Suprapubic skin (tissue), 4 donors: ENCODE data around the gene ZCWPW2. TPM values are rescaled to one million over a fixed set of nuclear protein-coding genes. Genes with fewer than 3 reads are reported as not detected.

Source experiments
- DNase-seq, 2 donors: peaks; one replicate each; pipeline ENCODE4 v3.0.0-alpha.2; 2019; ENCODE audit warnings: low spot score in 2 of 2
- H3K27ac ChIP-seq: fragments of 200-600 bp; sonication (generic); one replicate; pipeline ENCODE4 v1.5.1; 2019
- H3K27me3 ChIP-seq: fragments of 200-600 bp; sonication (generic); one replicate; pipeline ENCODE4 v1.5.1; 2019
- H3K36me3 ChIP-seq: fragments of 200-600 bp; sonication (generic); one replicate; pipeline ENCODE4 v1.5.1; 2019
- H3K4me1 ChIP-seq: fragments of 200-600 bp; sonication (generic); one replicate; pipeline ENCODE4 v1.5.1; 2019
- H3K4me3 ChIP-seq: fragments of 200-600 bp; sonication (generic); one replicate; pipeline ENCODE4 v1.5.1; 2019; ENCODE audit warnings: mild to moderate bottlenecking
- H3K9me3 ChIP-seq: fragments of 200-600 bp; sonication (generic); one replicate; pipeline ENCODE4 v1.5.1; 2019
- EP300 ChIP-seq: sonication (generic); formaldehyde crosslinking; IDR thresholded peaks from one replicate; pipeline ENCODE4 v1.6.1; 2017; ENCODE audit warnings: antibody characterized with exemption
- POLR2A ChIP-seq, 2 donors: fragments of 450-650 bp; IDR thresholded peaks; one replicate each; pipeline ENCODE4 v1.6.1; 2017; ENCODE audit warnings: antibody characterized with exemption in 2 of 2, mild to moderate bottlenecking in 2 of 2, moderate library complexity in 2 of 2
- POLR2AphosphoS5 ChIP-seq, 3 donors: sonication (generic); formaldehyde crosslinking; IDR thresholded peaks; one replicate each; pipeline ENCODE4 v1.6.1; 2017; ENCODE audit warnings: antibody characterized with exemption in 3 of 3
- WGBS: methylation state at CpG from one replicate; pipeline ENCODE4 v1.1.5; 2018; 5-methylcytosine and 5-hydroxymethylcytosine counted together
- total RNA-seq, 4 donors: library from RNA; depleted of rRNA; stranded (reverse); fragments of >200 nt; gene quantifications; one replicate each; pipeline ENCODE4 v1.1.0, GENCODE V29; 2016
- TF ChIP-seq, protein P1 (sequence below), 2 donors: fragments of 200-600 bp in 1 of 2; fragments of 450-650 bp in 1 of 2; sonication (generic) in 1 of 2; IDR thresholded peaks; one replicate each; pipeline ENCODE4 v1.5.1; 2016 to 2019; ENCODE audit warnings: antibody characterized with exemption in 2 of 2, mild to moderate bottlenecking in 1 of 2, moderate library complexity in 1 of 2

ZCWPW2 gene
- total RNA-seq, 4 donors from 2014 or later: 0.40 to 0.76 (median 0.52) TPM; not detected in 1

- H3K9me3 ChIP-seq: peaks cover 14% of the 10 kb centered on the region
- no peak for DNase-seq
- no peaks in the 10 kb centered on the region for H3K27me3 ChIP-seq
- no peak for TF ChIP-seq EP300
- TF ChIP-seq, protein P1, sequence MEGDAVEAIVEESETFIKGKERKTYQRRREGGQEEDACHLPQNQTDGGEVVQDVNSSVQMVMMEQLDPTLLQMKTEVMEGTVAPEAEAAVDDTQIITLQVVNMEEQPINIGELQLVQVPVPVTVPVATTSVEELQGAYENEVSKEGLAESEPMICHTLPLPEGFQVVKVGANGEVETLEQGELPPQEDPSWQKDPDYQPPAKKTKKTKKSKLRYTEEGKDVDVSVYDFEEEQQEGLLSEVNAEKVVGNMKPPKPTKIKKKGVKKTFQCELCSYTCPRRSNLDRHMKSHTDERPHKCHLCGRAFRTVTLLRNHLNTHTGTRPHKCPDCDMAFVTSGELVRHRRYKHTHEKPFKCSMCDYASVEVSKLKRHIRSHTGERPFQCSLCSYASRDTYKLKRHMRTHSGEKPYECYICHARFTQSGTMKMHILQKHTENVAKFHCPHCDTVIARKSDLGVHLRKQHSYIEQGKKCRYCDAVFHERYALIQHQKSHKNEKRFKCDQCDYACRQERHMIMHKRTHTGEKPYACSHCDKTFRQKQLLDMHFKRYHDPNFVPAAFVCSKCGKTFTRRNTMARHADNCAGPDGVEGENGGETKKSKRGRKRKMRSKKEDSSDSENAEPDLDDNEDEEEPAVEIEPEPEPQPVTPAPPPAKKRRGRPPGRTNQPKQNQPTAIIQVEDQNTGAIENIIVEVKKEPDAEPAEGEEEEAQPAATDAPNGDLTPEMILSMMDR (IDR thresholded peaks at IDR 0.05): no peak
- no peak for TF ChIP-seq POLR2AphosphoS5 (IDR thresholded peaks at IDR 0.05)
- no peak for TF ChIP-seq POLR2A (IDR thresholded peaks at IDR 0.05)
- H3K27ac ChIP-seq: peak overlapping the region; percentile 99
- 19% methylated on average over 13 of the region's 13 CpGs for WGBS
- H3K36me3 ChIP-seq: peaks cover 18% of the 10 kb centered on the region
- peak overlapping the region; percentile 79 for H3K4me3 ChIP-seq
- H3K4me1 ChIP-seq: peaks cover 39% of the 10 kb centered on the region
Measured at GRCh38 chr3:28349469-28350000, 1.0 kb downstream of the ZCWPW2 start.

- WGBS: 80% methylated on average over 4 of the region's 4 CpGs
- H3K36me3 ChIP-seq: no peaks in the 10 kb centered on the region
- no peaks in the 10 kb centered on the region for H3K4me1 ChIP-seq
- H3K9me3 ChIP-seq: no peaks in the 10 kb centered on the region
- no peak overlapping the region for H3K4me3 ChIP-seq
- TF ChIP-seq, protein P1 (IDR thresholded peaks at IDR 0.05): no peak
- no peak overlapping the region for H3K27ac ChIP-seq
- H3K27me3 ChIP-seq: no peaks in the 10 kb centered on the region
- no peak for DNase-seq
Measured at GRCh38 chr3:28376424-28376823, 27.9 kb downstream of the ZCWPW2 start.

DNA sequence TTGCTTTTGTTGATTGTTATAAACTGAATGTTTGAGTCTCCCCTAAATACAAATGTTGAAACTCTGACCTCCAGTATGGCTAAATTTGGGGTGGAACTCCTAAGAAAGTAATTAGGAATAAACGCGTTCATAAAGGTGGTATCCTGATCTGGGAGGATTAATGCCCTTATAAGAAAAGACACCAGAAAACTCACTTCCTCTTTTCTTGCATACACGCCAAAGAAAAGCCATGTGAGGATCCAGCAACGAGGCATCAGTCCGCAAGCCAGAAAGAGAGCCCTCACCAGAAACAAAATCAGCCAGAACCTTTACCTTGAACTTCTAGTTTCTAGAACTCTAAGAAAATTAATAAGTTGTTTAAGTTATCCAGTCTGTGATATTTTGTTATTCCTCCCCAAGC lies 37.5 kb downstream of the ZCWPW2 start:
- no peak for DNase-seq
- no peaks in the 10 kb centered on the region for H3K4me1 ChIP-seq
- H3K27ac ChIP-seq: no peak overlapping the region
- H3K27me3 ChIP-seq: no peaks in the 10 kb centered on the region
- WGBS: 93% methylated on average over 5 of the region's 5 CpGs
- no peaks in the 10 kb centered on the region for H3K36me3 ChIP-seq
- H3K9me3 ChIP-seq: no peaks in the 10 kb centered on the region
- no peak for TF ChIP-seq POLR2A (IDR thresholded peaks at IDR 0.05)
- no peak for TF ChIP-seq POLR2AphosphoS5 (IDR thresholded peaks at IDR 0.05)
- no peak for TF ChIP-seq EP300
- TF ChIP-seq, protein P1 (IDR thresholded peaks at IDR 0.05): no peak
- no peak overlapping the region for H3K4me3 ChIP-seq

- Histone ChIP-seq H3K27me3 (no peaks in the 10 kb centered on the region), H3K4me3 (no peak overlapping the region), H3K27ac (no peak overlapping the region), H3K4me1 (no peaks in the 10 kb centered on the region), H3K36me3 (no peaks in the 10 kb centered on the region), H3K9me3 (peaks cover 5% of the 10 kb centered on the region)
- no peak for DNase-seq
- TF ChIP-seq POLR2AphosphoS5 (IDR thresholded peaks at IDR 0.05) (no peak), POLR2A (IDR thresholded peaks at IDR 0.05) (no peak), EP300 (no peak)
- TF ChIP-seq, protein P1 (IDR thresholded peaks at IDR 0.05): no peak
- 82% methylated on average over 1 of the region's 1 CpG for WGBS
Measured at GRCh38 chr3:28388978-28389377, 40.5 kb downstream of the ZCWPW2 start.

DNA sequence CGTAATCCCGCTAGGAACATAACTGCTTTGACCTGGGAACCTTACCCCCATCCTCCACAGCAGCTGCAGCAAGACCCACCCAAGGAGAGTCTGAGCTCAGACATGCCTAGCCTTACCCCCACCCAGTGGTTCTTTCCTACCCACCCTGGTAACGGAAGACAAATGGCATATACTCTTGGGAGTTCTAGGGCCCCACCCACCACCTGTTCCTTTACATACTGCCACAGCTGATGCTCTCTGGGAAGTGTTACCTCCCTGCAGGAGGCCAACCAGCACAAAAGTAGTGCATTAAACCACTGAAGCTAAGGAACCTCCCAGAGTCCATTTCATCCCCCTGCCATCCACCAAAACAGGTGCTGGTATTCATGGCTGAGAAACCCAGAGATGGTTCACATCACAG lies 50.7 kb downstream of the ZCWPW2 start:
- peaks cover 35% of the 10 kb centered on the region for H3K9me3 ChIP-seq
- H3K4me1 ChIP-seq: no peaks in the 10 kb centered on the region
- no peak overlapping the region for H3K27ac ChIP-seq
- TF ChIP-seq EP300: no peak
- TF ChIP-seq, protein P1 (IDR thresholded peaks at IDR 0.05): no peak
- TF ChIP-seq POLR2A (IDR thresholded peaks at IDR 0.05): no peak
- TF ChIP-seq POLR2AphosphoS5 (IDR thresholded peaks at IDR 0.05): no peak
- no peak for DNase-seq
- 100% methylated on average over 1 of the region's 3 CpGs for WGBS
- H3K36me3 ChIP-seq: no peaks in the 10 kb centered on the region
- no peak overlapping the region for H3K4me3 ChIP-seq
- no peaks in the 10 kb centered on the region for H3K27me3 ChIP-seq
